SK-N-MC (cell line): Measurements from ENCODE around the gene SIX3.

ENCODE experiments used
- EZH2 ChIP-seq: fragments of 200-600 bp; sonication (generic); IDR thresholded peaks from one replicate; pipeline ENCODE4 v1.6.1; 2017; ENCODE audit warnings: antibody characterized with exemption
- FOXP2 ChIP-seq: optimal IDR thresholded peaks from 2 replicates; pipeline ENCODE3; 2011; ENCODE audit warnings: mild to moderate bottlenecking, moderate library complexity; ENCODE audit not compliant: insufficient read depth; ENCODE audit errors: extremely low read length, control extremely low read depth
- POLR2AphosphoS5 ChIP-seq: IDR thresholded peaks from 2 replicates; pipeline ENCODE4 v1.6.1; 2012; ENCODE audit warnings: mild to moderate bottlenecking, low read depth, low read length, borderline replicate concordance

DNA sequence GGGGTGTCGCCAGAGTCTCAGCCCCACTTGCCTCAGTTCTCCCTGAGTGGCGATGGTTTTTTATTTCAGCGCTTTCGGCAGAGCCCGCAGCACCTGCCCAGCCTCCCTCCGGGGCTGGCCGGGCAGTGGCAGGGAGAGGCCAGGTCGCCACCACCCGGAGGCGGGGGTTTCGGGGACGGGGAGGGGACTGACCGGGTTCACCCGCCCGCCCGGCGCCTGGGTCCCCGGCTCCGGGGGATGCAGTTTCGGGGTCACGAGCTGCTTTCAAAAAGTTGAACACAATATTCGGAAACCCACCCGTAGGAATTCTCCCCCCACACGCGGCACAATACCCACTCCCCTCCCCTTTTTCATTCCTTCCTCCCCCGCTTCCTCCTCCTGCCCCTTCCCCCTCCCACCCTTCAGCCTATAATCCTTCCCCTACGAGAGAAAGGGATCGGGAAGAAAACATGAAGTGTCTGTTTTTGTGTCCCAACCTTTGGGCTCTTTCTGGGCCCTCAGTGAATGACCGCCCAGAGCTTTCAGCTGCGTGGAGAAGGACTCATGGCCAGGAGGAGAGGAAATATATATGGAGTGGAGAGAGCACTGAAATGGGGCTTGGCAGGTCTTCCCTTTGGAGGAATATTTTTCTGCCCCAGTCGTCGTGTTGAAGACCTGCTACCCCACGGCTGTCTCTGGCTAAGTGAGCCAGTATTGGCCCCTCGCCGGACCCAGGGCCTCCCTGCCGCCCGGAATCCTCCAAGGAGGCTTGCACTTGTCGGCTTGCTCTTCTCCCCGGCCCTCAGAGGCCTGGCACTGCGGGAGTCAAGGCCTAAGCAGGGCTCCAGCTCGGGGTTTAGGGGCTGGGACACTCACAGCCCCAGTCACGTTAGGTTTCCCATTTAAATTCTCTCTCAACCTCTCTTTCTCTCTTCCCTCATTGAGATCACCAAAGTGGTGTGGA, 2.1 kb upstream of the SIX3 start:
- TF ChIP-seq POLR2AphosphoS5 (no peak), EZH2 (no peak), FOXP2 (no peak)
